OCI-LY3 (cell line): Measurements from ENCODE around the gene HBS1L.

Experiments
- EZH2phosphoT487 ChIP-seq: fragments of 200-600 bp; shearing (Covaris generic); IDR thresholded peaks from 2 replicates; pipeline ENCODE4 v1.6.1; 2018; ENCODE audit warnings: antibody characterized with exemption, mixed run types, low read depth
- TF ChIP-seq, protein P1 (sequence below): fragments of 200-600, 300-600 bp; sonication (generic); IDR thresholded peaks from 2 replicates; pipeline ENCODE4 v1.5.1; 2014; ENCODE audit warnings: antibody characterized with exemption, low read length, low read depth

DNA sequence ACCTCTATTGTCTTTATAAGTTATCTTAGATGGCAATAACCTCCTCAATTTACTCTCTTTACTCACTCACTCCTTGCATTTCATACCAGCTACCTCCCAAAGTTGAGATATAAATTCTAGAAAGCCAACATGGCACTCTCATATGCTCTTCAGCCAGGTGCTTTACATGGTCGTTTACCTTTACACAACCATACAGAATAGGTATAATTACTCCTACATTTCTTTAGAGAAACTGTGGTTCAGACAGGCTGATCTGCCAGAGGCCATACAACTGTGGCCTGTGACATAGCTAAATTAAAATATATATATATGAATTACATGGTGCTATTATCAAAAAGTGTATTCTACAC is 45.7 kb downstream of the HBS1L start:
- TF ChIP-seq, protein P1, sequence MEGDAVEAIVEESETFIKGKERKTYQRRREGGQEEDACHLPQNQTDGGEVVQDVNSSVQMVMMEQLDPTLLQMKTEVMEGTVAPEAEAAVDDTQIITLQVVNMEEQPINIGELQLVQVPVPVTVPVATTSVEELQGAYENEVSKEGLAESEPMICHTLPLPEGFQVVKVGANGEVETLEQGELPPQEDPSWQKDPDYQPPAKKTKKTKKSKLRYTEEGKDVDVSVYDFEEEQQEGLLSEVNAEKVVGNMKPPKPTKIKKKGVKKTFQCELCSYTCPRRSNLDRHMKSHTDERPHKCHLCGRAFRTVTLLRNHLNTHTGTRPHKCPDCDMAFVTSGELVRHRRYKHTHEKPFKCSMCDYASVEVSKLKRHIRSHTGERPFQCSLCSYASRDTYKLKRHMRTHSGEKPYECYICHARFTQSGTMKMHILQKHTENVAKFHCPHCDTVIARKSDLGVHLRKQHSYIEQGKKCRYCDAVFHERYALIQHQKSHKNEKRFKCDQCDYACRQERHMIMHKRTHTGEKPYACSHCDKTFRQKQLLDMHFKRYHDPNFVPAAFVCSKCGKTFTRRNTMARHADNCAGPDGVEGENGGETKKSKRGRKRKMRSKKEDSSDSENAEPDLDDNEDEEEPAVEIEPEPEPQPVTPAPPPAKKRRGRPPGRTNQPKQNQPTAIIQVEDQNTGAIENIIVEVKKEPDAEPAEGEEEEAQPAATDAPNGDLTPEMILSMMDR = no peak
- no peak for TF ChIP-seq EZH2phosphoT487
